HEK293 (cell line): ENCODE data around the gene ADM.

Experiments
- CTCF ChIA-PET: fragments of 350-600 bp; formaldehyde crosslinking; extraction: SDS; loops from one replicate; lab custom pipeline; 2021; ENCODE audit warnings: antibody characterized with exemption; lab: Yijun Ruan, JAX
- POLR2A ChIA-PET: fragments of 300-600 bp; formaldehyde crosslinking; extraction: SDS; loops from one replicate; lab custom pipeline; 2020; ENCODE audit warnings: antibody characterized with exemption, inconsistent platforms; lab: Yijun Ruan, JAX
- H3K27ac ChIP-seq: fragments of 200-500 bp; sonication (Bioruptor generic); 2 replicates; pipeline ENCODE4 v1.5.1; 2014; ENCODE audit warnings: low read depth, low read length, control low read depth, inconsistent platforms; ENCODE audit errors: extremely low read depth
- H3K36me3 ChIP-seq, 2 experiments: fragments of 200-500 bp in 1 of 2; sonication (Bioruptor generic) in 1 of 2; 1 replicate in 1 of 2; 2 replicates in 1 of 2; pipeline ENCODE4 v1.5.1; 2014 to 2017; ENCODE audit warnings: inconsistent platforms in 2 of 2, low read length in 2 of 2; ENCODE audit not compliant: control insufficient read depth in 2 of 2, insufficient read depth in 1 of 2
- H3K4me1 ChIP-seq: fragments of 200-500 bp; sonication (Bioruptor generic); 2 replicates; pipeline ENCODE4 v1.5.1; 2014; ENCODE audit warnings: mild to moderate bottlenecking, low read length, inconsistent platforms; ENCODE audit not compliant: control insufficient read depth, insufficient read depth
- H3K4me3 ChIP-seq: 2 replicates; pipeline ENCODE4 v1.5.1; 2011; ENCODE audit warnings: low read depth, mild to moderate bottlenecking, control low read depth, low read length, moderate library complexity
- H3K9me3 ChIP-seq: fragments of 200-500 bp; sonication (Bioruptor generic); 2 replicates; pipeline ENCODE4 v1.5.1; 2014; ENCODE audit warnings: low read depth, low read length, inconsistent platforms; ENCODE audit not compliant: control insufficient read depth, insufficient read depth
- ZBTB8A ChIP-seq: fragments of 450-650 bp; formaldehyde crosslinking; IDR thresholded peaks from 2 replicates; pipeline ENCODE4 v1.5.1; 2016; ENCODE audit warnings: missing biosample characterization, missing genetic modification characterization
- ZNF140 ChIP-seq: fragments of 450-650 bp; formaldehyde crosslinking; IDR thresholded peaks from 2 replicates; pipeline ENCODE4 v1.5.1; 2016; ENCODE audit warnings: missing biosample characterization, missing genetic modification characterization
- ZNF214 ChIP-seq: fragments of 450-650 bp; formaldehyde crosslinking; IDR thresholded peaks from 2 replicates; pipeline ENCODE4 v1.5.1; 2017; ENCODE audit warnings: missing biosample characterization, mild to moderate bottlenecking, missing genetic modification characterization, borderline replicate concordance
- ZNF404 ChIP-seq: fragments of 450-650 bp; formaldehyde crosslinking; IDR thresholded peaks from 2 replicates; pipeline ENCODE4 v1.5.1; 2017; ENCODE audit warnings: missing biosample characterization, missing genetic modification characterization
- ZNF560 ChIP-seq: fragments of 450-650 bp; formaldehyde crosslinking; IDR thresholded peaks from 2 replicates; pipeline ENCODE4 v1.5.1; 2017; ENCODE audit warnings: missing biosample characterization, missing genetic modification characterization, borderline replicate concordance
- ZNF660 ChIP-seq: fragments of 450-650 bp; IDR thresholded peaks from 2 replicates; pipeline ENCODE4 v1.5.1; 2018; ENCODE audit warnings: missing biosample characterization, mild to moderate bottlenecking, missing genetic modification characterization
- ZNF777 ChIP-seq: fragments of 450-650 bp; formaldehyde crosslinking; IDR thresholded peaks from 2 replicates; pipeline ENCODE4 v1.5.1; 2017; ENCODE audit warnings: missing biosample characterization, missing genetic modification characterization, borderline replicate concordance
- ZNF843 ChIP-seq: fragments of 450-650 bp; formaldehyde crosslinking; IDR thresholded peaks from 2 replicates; pipeline ENCODE4 v1.5.1; 2016; ENCODE audit warnings: missing biosample characterization, missing genetic modification characterization
- TF ChIP-seq, protein P1 (sequence below): fragments of 450-650 bp; formaldehyde crosslinking; IDR thresholded peaks from 2 replicates; pipeline ENCODE4 v1.5.1; 2017; ENCODE audit warnings: missing biosample characterization, missing genetic modification characterization
- TF ChIP-seq, protein P2 (sequence below): fragments of 450-650 bp; formaldehyde crosslinking; IDR thresholded peaks from 2 replicates; pipeline ENCODE4 v1.5.1; 2017; ENCODE audit warnings: missing biosample characterization, missing genetic modification characterization
- TF ChIP-seq, protein P3 (sequence below): fragments of 450-650 bp; formaldehyde crosslinking; IDR thresholded peaks from 2 replicates; pipeline ENCODE4 v1.5.1; 2016; ENCODE audit warnings: missing biosample characterization, missing genetic modification characterization
- TF ChIP-seq, protein P4 (sequence below): fragments of 450-650 bp; formaldehyde crosslinking; IDR thresholded peaks from 2 replicates; pipeline ENCODE4 v1.5.1; 2017; ENCODE audit warnings: missing biosample characterization, missing genetic modification characterization
- TF ChIP-seq, protein P5 (sequence below): fragments of 450-650 bp; formaldehyde crosslinking; IDR thresholded peaks from 2 replicates; pipeline ENCODE4 v1.5.1; 2017; ENCODE audit warnings: missing biosample characterization, missing genetic modification characterization
- TF ChIP-seq, protein P6 (sequence below): fragments of 450-650 bp; formaldehyde crosslinking; IDR thresholded peaks from 2 replicates; pipeline ENCODE4 v1.5.1; 2017; ENCODE audit warnings: missing biosample characterization, missing genetic modification characterization

ADM gene

DNA sequence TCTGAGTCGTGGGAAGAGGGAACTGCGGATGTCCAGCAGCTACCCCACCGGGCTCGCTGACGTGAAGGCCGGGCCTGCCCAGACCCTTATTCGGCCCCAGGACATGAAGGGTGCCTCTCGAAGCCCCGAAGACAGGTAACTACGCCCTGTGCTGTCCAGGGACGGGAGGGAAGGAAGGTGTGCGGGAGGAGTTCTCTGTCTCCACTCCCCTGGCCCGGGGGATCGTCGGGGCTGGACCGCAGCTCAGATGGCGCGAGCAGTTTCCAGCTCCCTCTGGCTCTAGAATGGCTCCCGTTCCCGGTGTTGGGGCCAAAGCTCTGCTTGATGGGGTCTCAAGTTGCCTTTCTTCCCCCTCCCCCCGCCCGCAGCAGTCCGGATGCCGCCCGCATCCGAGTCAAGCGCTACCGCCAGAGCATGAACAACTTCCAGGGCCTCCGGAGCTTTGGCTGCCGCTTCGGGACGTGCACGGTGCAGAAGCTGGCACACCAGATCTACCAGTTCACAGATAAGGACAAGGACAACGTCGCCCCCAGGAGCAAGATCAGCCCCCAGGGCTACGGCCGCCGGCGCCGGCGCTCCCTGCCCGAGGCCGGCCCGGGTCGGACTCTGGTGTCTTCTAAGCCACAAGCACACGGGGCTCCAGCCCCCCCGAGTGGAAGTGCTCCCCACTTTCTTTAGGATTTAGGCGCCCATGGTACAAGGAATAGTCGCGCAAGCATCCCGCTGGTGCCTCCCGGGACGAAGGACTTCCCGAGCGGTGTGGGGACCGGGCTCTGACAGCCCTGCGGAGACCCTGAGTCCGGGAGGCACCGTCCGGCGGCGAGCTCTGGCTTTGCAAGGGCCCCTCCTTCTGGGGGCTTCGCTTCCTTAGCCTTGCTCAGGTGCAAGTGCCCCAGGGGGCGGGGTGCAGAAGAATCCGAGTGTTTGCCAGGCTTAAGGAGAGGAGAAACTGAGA lies 1.4 kb downstream of the ADM start (continued):
- TF ChIP-seq, protein P1, sequence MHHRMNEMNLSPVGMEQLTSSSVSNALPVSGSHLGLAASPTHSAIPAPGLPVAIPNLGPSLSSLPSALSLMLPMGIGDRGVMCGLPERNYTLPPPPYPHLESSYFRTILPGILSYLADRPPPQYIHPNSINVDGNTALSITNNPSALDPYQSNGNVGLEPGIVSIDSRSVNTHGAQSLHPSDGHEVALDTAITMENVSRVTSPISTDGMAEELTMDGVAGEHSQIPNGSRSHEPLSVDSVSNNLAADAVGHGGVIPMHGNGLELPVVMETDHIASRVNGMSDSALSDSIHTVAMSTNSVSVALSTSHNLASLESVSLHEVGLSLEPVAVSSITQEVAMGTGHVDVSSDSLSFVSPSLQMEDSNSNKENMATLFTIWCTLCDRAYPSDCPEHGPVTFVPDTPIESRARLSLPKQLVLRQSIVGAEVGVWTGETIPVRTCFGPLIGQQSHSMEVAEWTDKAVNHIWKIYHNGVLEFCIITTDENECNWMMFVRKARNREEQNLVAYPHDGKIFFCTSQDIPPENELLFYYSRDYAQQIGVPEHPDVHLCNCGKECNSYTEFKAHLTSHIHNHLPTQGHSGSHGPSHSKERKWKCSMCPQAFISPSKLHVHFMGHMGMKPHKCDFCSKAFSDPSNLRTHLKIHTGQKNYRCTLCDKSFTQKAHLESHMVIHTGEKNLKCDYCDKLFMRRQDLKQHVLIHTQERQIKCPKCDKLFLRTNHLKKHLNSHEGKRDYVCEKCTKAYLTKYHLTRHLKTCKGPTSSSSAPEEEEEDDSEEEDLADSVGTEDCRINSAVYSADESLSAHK = peak; percentile 35; the same call in 1 of the 2 replicates
- TF ChIP-seq, protein P2, sequence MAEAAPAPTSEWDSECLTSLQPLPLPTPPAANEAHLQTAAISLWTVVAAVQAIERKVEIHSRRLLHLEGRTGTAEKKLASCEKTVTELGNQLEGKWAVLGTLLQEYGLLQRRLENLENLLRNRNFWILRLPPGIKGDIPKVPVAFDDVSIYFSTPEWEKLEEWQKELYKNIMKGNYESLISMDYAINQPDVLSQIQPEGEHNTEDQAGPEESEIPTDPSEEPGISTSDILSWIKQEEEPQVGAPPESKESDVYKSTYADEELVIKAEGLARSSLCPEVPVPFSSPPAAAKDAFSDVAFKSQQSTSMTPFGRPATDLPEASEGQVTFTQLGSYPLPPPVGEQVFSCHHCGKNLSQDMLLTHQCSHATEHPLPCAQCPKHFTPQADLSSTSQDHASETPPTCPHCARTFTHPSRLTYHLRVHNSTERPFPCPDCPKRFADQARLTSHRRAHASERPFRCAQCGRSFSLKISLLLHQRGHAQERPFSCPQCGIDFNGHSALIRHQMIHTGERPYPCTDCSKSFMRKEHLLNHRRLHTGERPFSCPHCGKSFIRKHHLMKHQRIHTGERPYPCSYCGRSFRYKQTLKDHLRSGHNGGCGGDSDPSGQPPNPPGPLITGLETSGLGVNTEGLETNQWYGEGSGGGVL (tag by site-specific recombination) = no peak
- TF ChIP-seq ZNF404 (tag by site-specific recombination) = no peak
- TF ChIP-seq, protein P3, sequence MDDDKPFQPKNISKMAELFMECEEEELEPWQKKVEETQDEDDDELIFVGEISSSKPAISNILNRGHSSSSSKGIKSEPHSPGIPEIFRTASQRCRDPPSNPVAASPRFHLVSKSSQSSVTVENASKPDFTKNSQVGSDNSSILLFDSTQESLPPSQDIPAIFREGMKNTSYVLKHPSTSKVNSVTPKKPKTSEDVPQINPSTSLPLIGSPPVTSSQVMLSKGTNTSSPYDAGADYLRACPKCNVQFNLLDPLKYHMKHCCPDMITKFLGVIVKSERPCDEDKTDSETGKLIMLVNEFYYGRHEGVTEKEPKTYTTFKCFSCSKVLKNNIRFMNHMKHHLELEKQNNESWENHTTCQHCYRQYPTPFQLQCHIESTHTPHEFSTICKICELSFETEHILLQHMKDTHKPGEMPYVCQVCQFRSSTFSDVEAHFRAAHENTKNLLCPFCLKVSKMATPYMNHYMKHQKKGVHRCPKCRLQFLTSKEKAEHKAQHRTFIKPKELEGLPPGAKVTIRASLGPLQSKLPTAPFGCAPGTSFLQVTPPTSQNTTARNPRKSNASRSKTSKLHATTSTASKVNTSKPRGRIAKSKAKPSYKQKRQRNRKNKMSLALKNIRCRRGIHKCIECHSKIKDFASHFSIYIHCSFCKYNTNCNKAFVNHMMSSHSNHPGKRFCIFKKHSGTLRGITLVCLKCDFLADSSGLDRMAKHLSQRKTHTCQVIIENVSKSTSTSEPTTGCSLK (tag by site-specific recombination) = no peak
- TF ChIP-seq ZNF214 = no peak
- no peak for TF ChIP-seq ZNF843 (tag by site-specific recombination)
- TF ChIP-seq, protein P4, sequence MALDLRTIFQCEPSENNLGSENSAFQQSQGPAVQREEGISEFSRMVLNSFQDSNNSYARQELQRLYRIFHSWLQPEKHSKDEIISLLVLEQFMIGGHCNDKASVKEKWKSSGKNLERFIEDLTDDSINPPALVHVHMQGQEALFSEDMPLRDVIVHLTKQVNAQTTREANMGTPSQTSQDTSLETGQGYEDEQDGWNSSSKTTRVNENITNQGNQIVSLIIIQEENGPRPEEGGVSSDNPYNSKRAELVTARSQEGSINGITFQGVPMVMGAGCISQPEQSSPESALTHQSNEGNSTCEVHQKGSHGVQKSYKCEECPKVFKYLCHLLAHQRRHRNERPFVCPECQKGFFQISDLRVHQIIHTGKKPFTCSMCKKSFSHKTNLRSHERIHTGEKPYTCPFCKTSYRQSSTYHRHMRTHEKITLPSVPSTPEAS (tag by site-specific recombination) = no peak
- no peak for TF ChIP-seq ZNF140 (tag by site-specific recombination)
- TF ChIP-seq ZNF777 (tag by site-specific recombination) = no peak
- 0 out of 2 replicates have a peak, but pooled peaks have one; percentile 7 for TF ChIP-seq ZBTB8A (tag by site-specific recombination)
- TF ChIP-seq, protein P5, sequence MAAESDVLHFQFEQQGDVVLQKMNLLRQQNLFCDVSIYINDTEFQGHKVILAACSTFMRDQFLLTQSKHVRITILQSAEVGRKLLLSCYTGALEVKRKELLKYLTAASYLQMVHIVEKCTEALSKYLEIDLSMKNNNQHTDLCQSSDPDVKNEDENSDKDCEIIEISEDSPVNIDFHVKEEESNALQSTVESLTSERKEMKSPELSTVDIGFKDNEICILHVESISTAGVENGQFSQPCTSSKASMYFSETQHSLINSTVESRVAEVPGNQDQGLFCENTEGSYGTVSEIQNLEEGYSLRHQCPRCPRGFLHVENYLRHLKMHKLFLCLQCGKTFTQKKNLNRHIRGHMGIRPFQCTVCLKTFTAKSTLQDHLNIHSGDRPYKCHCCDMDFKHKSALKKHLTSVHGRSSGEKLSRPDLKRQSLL (tag by site-specific recombination) = peak; percentile 99
- TF ChIP-seq, protein P6, sequence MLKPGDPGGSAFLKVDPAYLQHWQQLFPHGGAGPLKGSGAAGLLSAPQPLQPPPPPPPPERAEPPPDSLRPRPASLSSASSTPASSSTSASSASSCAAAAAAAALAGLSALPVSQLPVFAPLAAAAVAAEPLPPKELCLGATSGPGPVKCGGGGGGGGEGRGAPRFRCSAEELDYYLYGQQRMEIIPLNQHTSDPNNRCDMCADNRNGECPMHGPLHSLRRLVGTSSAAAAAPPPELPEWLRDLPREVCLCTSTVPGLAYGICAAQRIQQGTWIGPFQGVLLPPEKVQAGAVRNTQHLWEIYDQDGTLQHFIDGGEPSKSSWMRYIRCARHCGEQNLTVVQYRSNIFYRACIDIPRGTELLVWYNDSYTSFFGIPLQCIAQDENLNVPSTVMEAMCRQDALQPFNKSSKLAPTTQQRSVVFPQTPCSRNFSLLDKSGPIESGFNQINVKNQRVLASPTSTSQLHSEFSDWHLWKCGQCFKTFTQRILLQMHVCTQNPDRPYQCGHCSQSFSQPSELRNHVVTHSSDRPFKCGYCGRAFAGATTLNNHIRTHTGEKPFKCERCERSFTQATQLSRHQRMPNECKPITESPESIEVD (tag by site-specific recombination) = no peak
- TF ChIP-seq, all 188 proteins: peak for 8

DNA sequence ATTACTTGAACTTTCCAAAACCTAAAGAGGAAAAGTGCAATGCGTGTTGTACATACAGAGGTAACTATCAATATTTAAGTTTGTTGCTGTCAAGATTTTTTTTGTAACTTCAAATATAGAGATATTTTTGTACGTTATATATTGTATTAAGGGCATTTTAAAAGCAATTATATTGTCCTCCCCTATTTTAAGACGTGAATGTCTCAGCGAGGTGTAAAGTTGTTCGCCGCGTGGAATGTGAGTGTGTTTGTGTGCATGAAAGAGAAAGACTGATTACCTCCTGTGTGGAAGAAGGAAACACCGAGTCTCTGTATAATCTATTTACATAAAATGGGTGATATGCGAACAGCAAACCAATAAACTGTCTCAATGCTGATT lies 2.1 kb downstream of the ADM start:
- Histone ChIP-seq H3K27ac (peak overlapping the region; percentile 86), H3K36me3 (peaks cover 0 to 16% of the 10 kb centered on the region in 2 experiments; a peak in 1 of 3 replicates), H3K9me3 (no peaks in the 10 kb centered on the region), H3K4me1 (no peaks in the 10 kb centered on the region), H3K4me3 (peak overlapping the region; percentile 48)
- ChIA-PET CTCF (interaction anchor here (0.6 to 6.8 kb wide), 17 partner anchors 9 to 548 kb away, joined by 3 to 68 read pairs (median 5); no protein-coding TSS in a partner anchor), POLR2A (interaction anchor here (0.5 to 3.7 kb wide), 11 partner anchors 9 to 502 kb away, joined by 3 to 28 read pairs (median 4); no protein-coding TSS in a partner anchor)
- TF ChIP-seq ZNF560 (tag by site-specific recombination) = no peak
- TF ChIP-seq ZNF660 (tag by site-specific recombination) = 0 out of 2 replicates have a peak, but pooled peaks have one; percentile 57
